Uterus (tissue), 2 donors: ENCODE data around the gene MAP2K2.

Experiments
- CTCF ChIP-seq, 4 experiments: fragments of 200-600 bp in 2 of 4; fragments of 450-650 bp in 2 of 4; sonication (generic) in 2 of 4; IDR thresholded peaks; one replicate each; pipeline ENCODE4 v1.5.1; 2016 to 2019; ENCODE audit warnings: antibody characterized with exemption in 4 of 4, mild to moderate bottlenecking in 2 of 4, moderate library complexity in 1 of 4
- POLR2A ChIP-seq, 2 donors: fragments of 450-650 bp; IDR thresholded peaks; one replicate each; pipeline ENCODE4 v1.6.1; 2016; ENCODE audit warnings: antibody characterized with exemption in 2 of 2, mild to moderate bottlenecking in 1 of 2, moderate library complexity in 1 of 2

- TF ChIP-seq CTCF (IDR thresholded peaks at IDR 0.05) (no peak), POLR2A (IDR thresholded peaks at IDR 0.05) (no peak)
Measured at GRCh38 chr19:4151623-4152022, 27.7 kb upstream of the MAP2K2 start.
